ENCODE data around the gene SGPL1. TPM values are rescaled to one million over a fixed set of nuclear protein-coding genes. Genes with fewer than 3 reads are reported as not detected.

The SGPL1 gene
- total and polyA plus RNA-seq, 12 donors, result 3.7 to 20.3 (median 12.6) TPM

- Histone ChIP-seq H3K27ac (no peak overlapping the region), H3K9me3 (peaks cover 0 to 17% (median 0%) of the 10 kb centered on the region in 11 donors), H3K4me3 (no peak overlapping the region), H3K36me3 (no peaks in the 10 kb centered on the region), H3K4me1 (peaks cover 0 to 12% (median 6%) of the 10 kb centered on the region in 9 donors), H3K27me3 (peaks cover 0 to 5% (median 0%) of the 10 kb centered on the region in 7 donors)
- intact Hi-C loops (cut with DNase I), result no loop called here
- no peak for ATAC-seq
- 71 to 77% methylated on average over 5 of the region's 5 CpGs for WGBS, 2 donors
- DNase-seq, result no peak
- TF ChIP-seq, protein P1, sequence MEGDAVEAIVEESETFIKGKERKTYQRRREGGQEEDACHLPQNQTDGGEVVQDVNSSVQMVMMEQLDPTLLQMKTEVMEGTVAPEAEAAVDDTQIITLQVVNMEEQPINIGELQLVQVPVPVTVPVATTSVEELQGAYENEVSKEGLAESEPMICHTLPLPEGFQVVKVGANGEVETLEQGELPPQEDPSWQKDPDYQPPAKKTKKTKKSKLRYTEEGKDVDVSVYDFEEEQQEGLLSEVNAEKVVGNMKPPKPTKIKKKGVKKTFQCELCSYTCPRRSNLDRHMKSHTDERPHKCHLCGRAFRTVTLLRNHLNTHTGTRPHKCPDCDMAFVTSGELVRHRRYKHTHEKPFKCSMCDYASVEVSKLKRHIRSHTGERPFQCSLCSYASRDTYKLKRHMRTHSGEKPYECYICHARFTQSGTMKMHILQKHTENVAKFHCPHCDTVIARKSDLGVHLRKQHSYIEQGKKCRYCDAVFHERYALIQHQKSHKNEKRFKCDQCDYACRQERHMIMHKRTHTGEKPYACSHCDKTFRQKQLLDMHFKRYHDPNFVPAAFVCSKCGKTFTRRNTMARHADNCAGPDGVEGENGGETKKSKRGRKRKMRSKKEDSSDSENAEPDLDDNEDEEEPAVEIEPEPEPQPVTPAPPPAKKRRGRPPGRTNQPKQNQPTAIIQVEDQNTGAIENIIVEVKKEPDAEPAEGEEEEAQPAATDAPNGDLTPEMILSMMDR (IDR thresholded peaks at IDR 0.05), result no peak
Observed at GRCh38 chr10:70786799-70787415, 28.8 kb upstream of the SGPL1 start.

GRCh38 chr10:70791386-70792039 lies 24.2 kb upstream of the SGPL1 start:
- intact Hi-C loops (cut with DNase I), result no loop called here
- ATAC-seq (no peak), DNase-seq (no peak)
- peaks cover 0 to 18% (median 0%) of the 10 kb centered on the region in 11 donors for H3K9me3 ChIP-seq
- WGBS, 2 donors, result 76 to 85% methylated on average over 5 of the region's 5 CpGs
- no peaks in the 10 kb centered on the region for H3K27me3 ChIP-seq
- no peak overlapping the region for H3K27ac ChIP-seq
- H3K4me1 ChIP-seq, result no peaks in the 10 kb centered on the region
- no peaks in the 10 kb centered on the region for H3K36me3 ChIP-seq
- H3K4me3 ChIP-seq, result no peak overlapping the region
- TF ChIP-seq, protein P1 (IDR thresholded peaks at IDR 0.05), result no peak

DNA sequence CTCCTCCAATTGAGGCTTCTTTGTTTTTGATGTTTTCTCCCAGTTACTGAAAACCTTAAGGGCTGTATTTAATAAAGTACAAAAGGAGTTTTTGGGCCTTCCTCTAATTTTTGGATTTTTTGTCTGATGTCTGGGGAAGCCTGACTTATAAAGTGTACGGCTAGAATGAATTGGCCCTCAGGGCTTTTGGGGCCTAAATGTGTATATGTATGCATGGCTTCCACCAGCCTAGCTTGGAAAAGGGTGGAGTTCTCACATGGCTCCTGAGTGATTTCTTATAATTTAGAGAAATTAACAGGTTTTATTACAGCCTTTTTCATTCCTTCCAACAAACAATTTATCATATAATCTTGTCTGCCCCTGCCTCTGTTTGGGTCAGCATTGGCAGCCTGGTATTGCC lies 20.1 kb upstream of the SGPL1 start:
- TF ChIP-seq, protein P1 (IDR thresholded peaks at IDR 0.05), result no peak
- Histone ChIP-seq H3K4me3 (no peak overlapping the region), H3K36me3 (no peaks in the 10 kb centered on the region), H3K27me3 (peaks cover 0 to 9% (median 0%) of the 10 kb centered on the region in 7 donors), H3K4me1 (no peaks in the 10 kb centered on the region), H3K9me3 (peaks cover 0 to 4% (median 0%) of the 10 kb centered on the region in 11 donors), H3K27ac (no peak overlapping the region)
- ATAC-seq (no peak), DNase-seq (no peak)
- intact Hi-C loops (cut with DNase I), result no loop called here
- WGBS, 2 donors, result 92 to 97% methylated on average over 1 of the region's 1 CpG

DNA sequence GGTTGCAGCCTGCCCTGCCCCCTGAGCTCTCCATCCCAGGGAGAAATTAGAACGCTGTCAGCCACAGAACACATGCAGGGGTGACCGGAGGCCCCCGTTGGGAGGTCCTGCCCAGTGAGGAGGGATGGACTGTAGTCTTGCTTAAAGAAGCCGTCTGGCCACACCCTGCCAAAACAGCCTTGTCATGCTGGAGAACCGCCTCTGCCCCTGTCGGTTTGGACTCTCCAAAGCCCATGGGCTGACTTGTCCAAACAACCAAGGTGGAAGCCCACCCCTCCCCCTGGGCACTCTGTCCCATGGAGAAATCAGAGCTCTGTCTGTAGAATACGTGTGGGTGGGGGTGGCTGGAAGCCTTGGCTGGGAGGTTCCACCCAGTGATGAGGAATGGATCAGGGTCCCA lies 17.9 kb upstream of the SGPL1 start:
- no peak for DNase-seq
- intact Hi-C loops (cut with DNase I), result no loop called here
- WGBS, 2 donors, result 81 to 84% methylated on average over 7 of the region's 7 CpGs
- H3K27me3 ChIP-seq, result peaks cover 0 to 9% (median 0%) of the 10 kb centered on the region in 7 donors
- no peak overlapping the region for H3K4me3 ChIP-seq
- ATAC-seq, result no peak
- TF ChIP-seq, protein P1 (IDR thresholded peaks at IDR 0.05), result no peak
- no peak overlapping the region for H3K27ac ChIP-seq
- no peaks in the 10 kb centered on the region for H3K4me1 ChIP-seq
- H3K9me3 ChIP-seq, result peaks cover 0 to 4% (median 0%) of the 10 kb centered on the region in 11 donors
- no peaks in the 10 kb centered on the region for H3K36me3 ChIP-seq

All from heart right ventricle (tissue), 16 donors.